Measurements from ENCODE around the gene NDC80. TPM values are rescaled to one million over a fixed set of nuclear protein-coding genes. Genes with fewer than 3 reads are reported as not detected.

Gene NDC80
- total and polyA plus RNA-seq, 9 of the 15 experiments (the other 6 are each of a cell fraction or from before 2014, with no cell fraction given): 65.2 to 97.9 (median 83.3) TPM

DNA sequence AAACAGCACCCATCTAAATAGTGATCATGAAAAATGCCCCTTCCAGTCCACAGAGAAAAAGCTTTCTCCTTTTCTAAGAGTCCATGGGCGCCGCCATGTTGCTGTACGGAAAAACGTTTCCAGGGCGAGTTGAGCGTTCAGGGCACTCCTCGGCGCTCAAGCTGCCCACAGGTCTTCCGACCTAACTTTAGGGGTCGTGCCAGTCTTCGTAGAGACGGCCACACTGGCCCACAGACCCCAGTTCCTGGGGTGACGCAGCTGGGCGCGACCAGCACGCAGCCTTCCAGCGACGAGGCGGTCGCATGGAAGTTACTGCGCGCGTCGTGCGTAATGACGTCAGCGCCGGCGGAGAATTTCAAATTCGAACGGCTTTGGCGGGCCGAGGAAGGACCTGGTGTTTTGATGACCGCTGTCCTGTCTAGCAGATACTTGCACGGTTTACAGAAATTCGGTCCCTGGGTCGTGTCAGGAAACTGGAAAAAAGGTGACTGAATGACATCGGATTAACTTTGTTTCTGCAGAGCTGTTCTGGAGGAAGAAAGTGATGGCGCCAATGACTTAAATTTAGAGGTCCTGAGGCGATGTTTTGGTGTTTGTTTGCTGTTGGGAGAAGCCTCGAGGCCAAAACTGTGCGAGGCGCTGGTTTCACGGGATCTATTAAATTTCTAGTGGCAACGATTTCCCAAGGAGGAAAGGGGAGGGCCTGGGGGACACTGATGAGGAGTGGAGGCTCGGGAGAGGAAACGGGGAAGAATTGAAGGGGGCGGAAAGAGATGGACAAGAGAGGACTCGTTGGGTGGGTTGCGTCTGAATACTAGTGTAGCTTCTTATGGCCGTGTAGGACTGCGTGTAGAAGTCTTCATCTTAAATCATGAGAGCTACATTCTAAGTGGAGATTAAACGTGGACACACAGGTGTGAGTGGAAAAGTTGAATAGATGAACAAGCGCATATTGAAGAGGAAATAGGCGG, at the start of gene NDC80, which contains the start of gene METTL4 (continued):
- TF ChIP-seq, protein P1, sequence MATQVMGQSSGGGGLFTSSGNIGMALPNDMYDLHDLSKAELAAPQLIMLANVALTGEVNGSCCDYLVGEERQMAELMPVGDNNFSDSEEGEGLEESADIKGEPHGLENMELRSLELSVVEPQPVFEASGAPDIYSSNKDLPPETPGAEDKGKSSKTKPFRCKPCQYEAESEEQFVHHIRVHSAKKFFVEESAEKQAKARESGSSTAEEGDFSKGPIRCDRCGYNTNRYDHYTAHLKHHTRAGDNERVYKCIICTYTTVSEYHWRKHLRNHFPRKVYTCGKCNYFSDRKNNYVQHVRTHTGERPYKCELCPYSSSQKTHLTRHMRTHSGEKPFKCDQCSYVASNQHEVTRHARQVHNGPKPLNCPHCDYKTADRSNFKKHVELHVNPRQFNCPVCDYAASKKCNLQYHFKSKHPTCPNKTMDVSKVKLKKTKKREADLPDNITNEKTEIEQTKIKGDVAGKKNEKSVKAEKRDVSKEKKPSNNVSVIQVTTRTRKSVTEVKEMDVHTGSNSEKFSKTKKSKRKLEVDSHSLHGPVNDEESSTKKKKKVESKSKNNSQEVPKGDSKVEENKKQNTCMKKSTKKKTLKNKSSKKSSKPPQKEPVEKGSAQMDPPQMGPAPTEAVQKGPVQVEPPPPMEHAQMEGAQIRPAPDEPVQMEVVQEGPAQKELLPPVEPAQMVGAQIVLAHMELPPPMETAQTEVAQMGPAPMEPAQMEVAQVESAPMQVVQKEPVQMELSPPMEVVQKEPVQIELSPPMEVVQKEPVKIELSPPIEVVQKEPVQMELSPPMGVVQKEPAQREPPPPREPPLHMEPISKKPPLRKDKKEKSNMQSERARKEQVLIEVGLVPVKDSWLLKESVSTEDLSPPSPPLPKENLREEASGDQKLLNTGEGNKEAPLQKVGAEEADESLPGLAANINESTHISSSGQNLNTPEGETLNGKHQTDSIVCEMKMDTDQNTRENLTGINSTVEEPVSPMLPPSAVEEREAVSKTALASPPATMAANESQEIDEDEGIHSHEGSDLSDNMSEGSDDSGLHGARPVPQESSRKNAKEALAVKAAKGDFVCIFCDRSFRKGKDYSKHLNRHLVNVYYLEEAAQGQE (IDR thresholded peaks at IDR 0.05; ENCODE audit: borderline replicate concordance): no peak
- TF ChIP-seq, protein P1 (CRISPR knock-in tag; IDR thresholded peaks at IDR 0.05; ENCODE audit: low read depth): peak; percentile 36; the same call in 1 of the 2 replicates
- TF ChIP-seq ZFPM2 (CRISPR knock-in tag; IDR thresholded peaks at IDR 0.05) (no peak), GATAD2A (IDR thresholded peaks at IDR 0.05) (no peak), CBFA2T3 (IDR thresholded peaks at IDR 0.05) (no peak), BDP1 (IDR thresholded peaks at IDR 0.05; ENCODE audit: insufficient read depth, insufficient read length) (no peak), NFRKB (IDR thresholded peaks at IDR 0.05; ENCODE audit: low read depth) (peak; percentile 98), ZNF347 (CRISPR knock-in tag; IDR thresholded peaks at IDR 0.05; ENCODE audit: low read depth) (no peak), KLF1 (tag; IDR thresholded peaks at IDR 0.05) (no peak), CCAR2 (IDR thresholded peaks at IDR 0.05; ENCODE audit: low read depth, low read length) (no peak), FOS (IDR thresholded peaks at IDR 0.05; ENCODE audit: extremely low read depth, insufficient read length) (no peak), KHSRP (IDR thresholded peaks at IDR 0.05) (peak; percentile 99), CTBP1 (IDR thresholded peaks at IDR 0.05; ENCODE audit: borderline replicate concordance) (peak; percentile 69; the same call in 1 of the 2 replicates), ZFX (CRISPR knock-in tag; IDR thresholded peaks at IDR 0.05) (peak; percentile 72), RBBP5 (IDR thresholded peaks at IDR 0.05; ENCODE audit: borderline replicate concordance, insufficient read depth, low read length, poor library complexity, severe bottlenecking) (peak; percentile 85), ZNF24 (IDR thresholded peaks at IDR 0.05) (0 out of 2 replicates have a peak, but pooled peaks have one; percentile 5), ZNF785 (CRISPR knock-in tag; IDR thresholded peaks at IDR 0.05) (no peak)
- TF ChIP-seq, protein P2, sequence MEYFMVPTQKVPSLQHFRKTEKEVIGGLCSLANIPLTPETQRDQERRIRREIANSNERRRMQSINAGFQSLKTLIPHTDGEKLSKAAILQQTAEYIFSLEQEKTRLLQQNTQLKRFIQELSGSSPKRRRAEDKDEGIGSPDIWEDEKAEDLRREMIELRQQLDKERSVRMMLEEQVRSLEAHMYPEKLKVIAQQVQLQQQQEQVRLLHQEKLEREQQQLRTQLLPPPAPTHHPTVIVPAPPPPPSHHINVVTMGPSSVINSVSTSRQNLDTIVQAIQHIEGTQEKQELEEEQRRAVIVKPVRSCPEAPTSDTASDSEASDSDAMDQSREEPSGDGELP (CRISPR knock-in tag; IDR thresholded peaks at IDR 0.05; ENCODE audit: borderline replicate concordance): peak; percentile 95
- TF ChIP-seq, protein P3, sequence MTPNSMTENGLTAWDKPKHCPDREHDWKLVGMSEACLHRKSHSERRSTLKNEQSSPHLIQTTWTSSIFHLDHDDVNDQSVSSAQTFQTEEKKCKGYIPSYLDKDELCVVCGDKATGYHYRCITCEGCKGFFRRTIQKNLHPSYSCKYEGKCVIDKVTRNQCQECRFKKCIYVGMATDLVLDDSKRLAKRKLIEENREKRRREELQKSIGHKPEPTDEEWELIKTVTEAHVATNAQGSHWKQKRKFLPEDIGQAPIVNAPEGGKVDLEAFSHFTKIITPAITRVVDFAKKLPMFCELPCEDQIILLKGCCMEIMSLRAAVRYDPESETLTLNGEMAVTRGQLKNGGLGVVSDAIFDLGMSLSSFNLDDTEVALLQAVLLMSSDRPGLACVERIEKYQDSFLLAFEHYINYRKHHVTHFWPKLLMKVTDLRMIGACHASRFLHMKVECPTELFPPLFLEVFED (CRISPR knock-in tag; conservative IDR thresholded peaks at IDR 0.05): no peak

All from K562 (cell line).